NAMALWA (cell line): ENCODE measurements around the gene MPDU1.

Source experiments
- DNase-seq: peaks from one replicate; pipeline ENCODE4 v3.0.0-alpha.2; 2015; ENCODE audit warnings: low spot score

MPDU1 gene

GRCh38 chr17:7583253-7584109 lies at the start of gene MPDU1:
TSS of gene MPDU1 (plus strand) at chr17:7583852. CDS start at chr17:7583863, 11 bp downstream.
- DNase-seq, result peak; percentile 86

DNA sequence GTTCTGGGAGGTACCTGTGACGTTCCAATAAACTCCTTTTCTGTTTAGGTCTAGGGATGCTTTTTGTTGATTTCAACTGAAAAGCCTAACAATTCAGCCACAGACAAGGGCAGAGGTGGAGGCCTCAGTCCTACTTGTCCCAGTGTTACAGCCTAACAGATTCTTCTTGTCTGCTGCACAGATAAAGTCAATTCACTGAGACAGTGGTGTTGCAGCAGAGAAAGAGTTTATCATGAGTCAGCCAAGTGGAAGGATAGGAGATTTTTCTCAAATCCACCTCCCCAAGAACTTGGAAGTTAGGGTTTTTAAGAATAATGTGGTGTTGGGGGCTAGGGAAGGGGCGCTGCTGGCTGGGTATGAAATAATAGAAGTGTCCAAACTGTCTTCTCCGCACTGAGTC lies 45.6 kb upstream of the MPDU1 start:
- no peak for DNase-seq

DNA sequence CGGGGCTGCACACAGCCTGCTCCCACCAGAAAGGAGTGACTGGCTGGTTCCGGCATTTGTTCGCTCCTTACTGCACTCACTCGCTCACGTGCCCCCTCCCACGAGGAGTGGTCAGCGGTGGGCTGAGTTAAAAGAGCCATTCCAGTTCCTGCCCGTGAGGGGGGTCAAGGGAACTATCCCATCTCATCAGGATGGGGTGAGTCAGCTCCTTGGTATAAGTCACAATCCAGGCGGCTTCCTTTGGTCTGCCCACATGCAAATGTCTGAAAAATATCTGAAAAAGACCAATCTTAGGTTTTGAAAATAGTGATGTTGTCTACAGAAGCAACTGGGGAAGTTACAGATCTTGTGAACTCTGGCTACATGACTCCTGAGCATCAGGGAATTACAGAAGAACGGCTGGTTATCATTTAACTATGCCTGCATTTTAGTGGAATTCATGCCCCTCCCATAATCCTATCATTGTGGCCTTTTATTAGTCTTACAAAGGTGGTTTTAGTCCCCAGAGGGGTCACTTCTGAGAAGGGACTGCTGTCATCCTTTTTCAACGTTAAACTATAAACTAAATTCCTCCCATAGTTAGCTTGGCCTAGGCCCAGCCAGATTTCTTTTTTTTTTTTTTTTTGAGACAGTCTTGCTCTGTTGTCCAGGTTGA lies 44.6 kb upstream of the MPDU1 start:
- DNase-seq, result no peak

DNA sequence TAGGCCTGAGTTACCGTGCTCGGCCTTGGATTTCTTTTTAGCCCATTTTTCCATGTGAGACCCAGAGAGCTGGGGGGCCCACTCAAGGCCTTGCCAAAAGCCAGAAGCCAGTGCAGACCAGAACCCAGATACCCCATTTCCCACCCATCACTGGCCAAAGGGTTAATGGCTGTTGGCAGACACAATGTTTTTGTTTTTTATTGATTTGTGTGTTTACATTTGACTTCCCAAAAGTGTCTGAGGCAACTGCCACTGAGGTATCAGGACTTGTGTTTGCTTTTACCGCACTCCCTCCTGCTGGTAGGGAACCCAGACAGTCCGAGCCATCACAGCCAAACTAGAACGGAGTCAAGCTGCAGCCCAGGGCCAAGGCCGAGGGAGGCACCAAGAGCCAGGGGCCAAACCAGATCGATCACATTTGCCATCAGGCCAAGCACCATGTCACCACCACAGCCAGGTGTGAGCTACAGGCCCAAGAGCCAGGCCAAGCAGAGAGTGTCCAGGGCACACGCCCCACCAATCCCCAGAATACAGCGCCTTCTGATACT lies 42.5 kb upstream of the MPDU1 start:
- DNase-seq, result no peak

DNA sequence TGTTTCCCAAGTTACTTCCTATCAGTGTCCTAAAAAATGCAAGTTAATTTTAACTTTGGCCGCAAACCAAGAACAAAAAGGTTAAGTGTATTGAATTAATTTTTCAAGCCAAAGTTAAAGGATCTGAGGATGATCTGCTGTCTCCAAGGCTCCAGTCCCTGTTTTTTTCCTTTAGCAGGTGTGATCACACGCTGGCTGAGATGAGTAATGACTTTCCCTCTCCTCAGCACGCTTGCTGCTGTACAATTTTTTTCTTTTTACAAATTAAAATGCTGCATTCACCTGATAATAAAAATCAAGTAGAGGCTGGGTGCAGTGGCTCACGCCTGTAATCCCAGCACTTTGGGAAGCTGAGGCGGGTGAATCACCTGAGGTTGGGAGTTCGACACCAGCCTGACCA lies 38.7 kb upstream of the MPDU1 start:
- DNase-seq, result no peak

DNA sequence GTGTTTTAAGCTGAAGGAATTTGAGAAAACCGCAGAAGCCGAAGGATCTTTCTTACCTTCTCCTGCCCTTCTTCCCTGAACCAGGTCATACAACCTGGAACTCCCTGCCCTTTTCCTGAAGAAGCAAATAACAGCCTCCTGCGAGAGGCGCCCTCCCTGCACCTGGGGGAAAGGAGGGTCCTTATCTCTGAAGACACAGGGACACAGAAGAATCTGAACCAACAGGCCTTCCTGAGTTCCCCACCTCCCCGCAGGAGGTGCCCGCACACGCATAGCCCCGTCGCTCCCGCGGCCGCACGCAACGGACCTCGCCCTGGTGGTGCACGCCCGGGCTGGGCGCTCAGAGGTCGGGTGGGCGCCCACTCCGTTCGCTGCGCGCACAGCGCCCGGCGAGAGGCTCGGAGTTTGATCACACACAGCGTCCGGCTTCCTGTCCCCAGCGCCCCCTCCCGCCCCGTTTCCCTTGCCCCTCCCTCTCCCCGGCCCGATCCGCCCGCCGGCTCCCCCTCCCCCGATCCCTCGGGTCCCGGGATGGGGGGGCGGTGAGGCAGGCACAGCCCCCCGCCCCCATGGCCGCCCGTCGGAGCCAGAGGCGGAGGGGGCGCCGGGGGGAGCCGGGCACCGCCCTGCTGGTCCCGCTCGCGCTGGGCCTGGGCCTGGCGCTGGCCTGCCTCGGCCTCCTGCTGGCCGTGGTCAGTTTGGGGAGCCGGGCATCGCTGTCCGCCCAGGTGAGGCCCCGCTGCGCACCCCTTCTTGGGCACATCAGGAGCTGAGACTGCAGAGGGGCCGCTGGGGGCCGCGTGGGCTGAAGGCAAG lies 34.9 kb upstream of the MPDU1 start, which contains the start of gene TNFSF12:
TNFSF12 (plus strand) TSS at position 474 of the 816 bp plus-strand sequence; CDS start at position 570, 96 bp downstream.
- no peak for DNase-seq

GRCh38 chr17:7549401-7550055 lies 34.1 kb upstream of the MPDU1 start:
- no peak for DNase-seq

DNA sequence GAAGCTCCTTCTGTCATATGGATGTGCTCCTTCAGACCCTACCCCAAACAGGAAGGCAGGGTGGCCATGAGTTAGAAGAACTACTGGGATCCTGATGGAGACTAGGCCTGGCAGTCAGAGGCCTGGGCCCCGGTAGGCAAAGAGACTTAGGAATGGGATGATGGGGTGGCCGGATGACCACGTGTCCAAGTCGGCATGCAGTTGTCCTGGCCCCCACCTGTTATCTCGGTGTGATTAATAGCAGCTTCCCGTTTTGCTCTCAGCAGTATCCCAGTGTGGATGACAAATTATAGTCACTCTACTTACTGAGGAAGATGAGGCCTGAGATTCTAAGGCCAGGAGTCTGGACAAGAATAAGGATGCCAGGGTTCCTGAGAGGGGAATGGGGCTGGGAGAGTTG lies 33.3 kb upstream of the MPDU1 start:
- no peak for DNase-seq

DNA sequence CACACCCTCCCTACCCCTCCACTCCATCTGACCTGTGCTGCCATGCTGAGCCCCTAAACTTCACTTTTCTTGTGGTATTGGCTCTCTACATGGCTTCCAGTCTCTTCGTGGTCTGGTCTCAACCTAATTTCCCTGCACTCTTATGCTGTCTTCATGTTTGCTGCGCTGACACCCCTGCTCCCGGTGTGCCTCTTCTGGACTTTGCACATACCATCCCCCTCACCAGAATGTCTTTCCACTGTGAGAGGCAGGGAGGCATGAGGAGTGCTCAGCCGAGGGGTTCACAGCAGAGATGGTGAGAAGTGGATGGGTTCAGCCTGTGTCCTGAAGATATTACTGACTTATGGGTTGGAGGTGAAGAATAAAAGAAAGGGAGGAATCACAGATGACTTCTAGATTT lies 32.3 kb upstream of the MPDU1 start:
- DNase-seq, result no peak

- no peak for DNase-seq
Measured at GRCh38 chr17:7552621-7553051, 31.0 kb upstream of the MPDU1 start.

DNA sequence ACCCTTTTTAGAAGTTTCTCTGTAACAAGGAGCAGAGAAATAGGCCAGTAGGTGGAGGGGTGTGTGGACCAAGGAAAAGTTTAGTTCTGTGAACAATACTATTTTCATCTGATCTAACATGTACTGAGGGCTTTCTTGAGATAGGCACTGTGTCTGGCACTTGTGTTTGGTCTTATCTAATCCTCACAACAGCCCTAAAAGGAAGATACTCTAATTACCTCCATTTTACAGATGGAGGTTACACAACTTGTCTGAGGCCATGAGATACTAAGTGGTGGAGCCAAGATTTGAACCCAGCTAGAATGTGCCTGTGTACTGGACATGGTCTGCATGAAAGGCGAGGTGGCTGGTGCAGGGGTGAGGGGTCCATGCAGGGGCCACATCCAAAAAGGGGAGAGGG lies 30.3 kb upstream of the MPDU1 start:
- DNase-seq, result no peak

DNA sequence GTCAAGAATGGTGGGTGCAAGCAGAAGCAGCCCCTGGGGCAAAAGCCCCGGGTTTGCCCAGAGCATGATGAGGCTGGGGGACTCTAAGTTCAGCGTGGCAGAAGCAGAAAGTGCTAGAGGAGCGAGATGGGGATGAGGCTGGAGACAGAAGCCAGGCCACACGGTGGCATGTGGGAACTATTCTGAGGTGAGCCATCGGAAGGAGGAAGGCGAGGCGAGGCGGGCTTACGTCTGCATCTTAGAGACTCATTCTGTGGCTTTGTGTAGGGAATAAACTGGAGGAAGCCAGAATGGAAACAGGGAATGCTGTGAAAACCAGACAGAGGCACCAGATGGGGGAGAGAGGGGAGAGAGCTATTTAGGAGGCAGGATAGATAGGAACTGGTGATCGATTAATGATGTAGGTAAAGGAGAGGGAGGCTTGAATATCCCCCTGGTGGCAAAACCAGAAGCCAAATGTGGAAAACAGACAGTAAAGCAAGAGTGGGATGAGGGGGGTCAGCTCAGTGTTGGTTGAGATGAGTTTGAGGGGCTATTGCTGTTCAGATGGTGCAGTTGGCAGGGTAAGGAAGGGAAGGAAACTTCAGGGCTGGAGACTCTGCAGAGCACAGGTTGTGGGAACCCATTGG lies 28.2 kb upstream of the MPDU1 start:
- peak; percentile 13 for DNase-seq

GRCh38 chr17:7556627-7557026 lies 27.0 kb upstream of the MPDU1 start:
- no peak for DNase-seq

DNA sequence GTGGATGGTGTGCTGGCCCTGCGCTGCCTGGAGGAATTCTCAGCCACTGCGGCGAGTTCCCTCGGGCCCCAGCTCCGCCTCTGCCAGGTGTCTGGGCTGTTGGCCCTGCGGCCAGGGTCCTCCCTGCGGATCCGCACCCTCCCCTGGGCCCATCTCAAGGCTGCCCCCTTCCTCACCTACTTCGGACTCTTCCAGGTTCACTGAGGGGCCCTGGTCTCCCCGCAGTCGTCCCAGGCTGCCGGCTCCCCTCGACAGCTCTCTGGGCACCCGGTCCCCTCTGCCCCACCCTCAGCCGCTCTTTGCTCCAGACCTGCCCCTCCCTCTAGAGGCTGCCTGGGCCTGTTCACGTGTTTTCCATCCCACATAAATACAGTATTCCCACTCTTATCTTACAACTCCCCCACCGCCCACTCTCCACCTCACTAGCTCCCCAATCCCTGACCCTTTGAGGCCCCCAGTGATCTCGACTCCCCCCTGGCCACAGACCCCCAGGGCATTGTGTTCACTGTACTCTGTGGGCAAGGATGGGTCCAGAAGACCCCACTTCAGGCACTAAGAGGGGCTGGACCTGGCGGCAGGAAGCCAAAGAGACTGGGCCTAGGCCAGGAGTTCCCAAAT lies 26.4 kb upstream of the MPDU1 start:
- DNase-seq, result no peak

DNA sequence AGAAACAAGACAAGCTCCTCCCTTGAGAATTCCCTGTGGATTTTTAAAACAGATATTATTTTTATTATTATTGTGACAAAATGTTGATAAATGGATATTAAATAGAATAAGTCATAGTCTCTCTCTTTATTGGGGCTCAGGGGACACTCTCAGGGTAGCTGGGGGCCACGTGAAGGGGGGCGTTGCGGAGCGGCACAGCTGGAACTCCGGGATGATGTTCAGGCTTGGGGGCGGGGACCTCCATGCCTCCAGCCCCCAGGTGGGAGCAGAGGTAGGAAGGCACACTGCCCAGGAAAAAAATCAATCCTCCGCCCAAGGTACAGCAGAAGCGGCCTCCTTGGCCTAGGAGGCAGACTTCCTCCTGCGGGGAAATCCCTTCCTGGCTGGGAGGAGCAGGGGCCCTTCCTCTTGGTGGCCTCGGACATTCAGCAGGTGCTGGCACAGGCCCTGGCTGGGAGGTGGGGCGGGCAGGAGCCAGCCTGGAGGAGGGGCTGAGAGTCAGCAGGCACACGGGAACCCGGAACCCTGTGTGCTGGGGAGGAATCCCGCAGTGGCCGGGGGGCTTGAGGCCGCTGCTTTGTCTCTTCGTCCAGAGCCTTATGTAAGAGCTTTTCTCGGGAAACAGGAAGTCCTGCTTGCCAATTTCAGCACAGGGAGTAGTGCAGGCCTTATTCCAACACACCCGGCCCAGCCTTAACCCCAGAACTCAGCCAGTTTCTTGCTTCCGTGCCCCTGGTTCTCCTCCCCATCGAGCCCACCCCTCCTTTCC lies 25.7 kb upstream of the MPDU1 start:
- no peak for DNase-seq

GRCh38 chr17:7558544-7559319 lies 24.9 kb upstream of the MPDU1 start, which contains the start of gene TNFSF13:
TSS of gene TNFSF13 (plus strand) at chr17:7558750. CDS start at chr17:7559040, 290 bp downstream.
- no peak for DNase-seq

DNA sequence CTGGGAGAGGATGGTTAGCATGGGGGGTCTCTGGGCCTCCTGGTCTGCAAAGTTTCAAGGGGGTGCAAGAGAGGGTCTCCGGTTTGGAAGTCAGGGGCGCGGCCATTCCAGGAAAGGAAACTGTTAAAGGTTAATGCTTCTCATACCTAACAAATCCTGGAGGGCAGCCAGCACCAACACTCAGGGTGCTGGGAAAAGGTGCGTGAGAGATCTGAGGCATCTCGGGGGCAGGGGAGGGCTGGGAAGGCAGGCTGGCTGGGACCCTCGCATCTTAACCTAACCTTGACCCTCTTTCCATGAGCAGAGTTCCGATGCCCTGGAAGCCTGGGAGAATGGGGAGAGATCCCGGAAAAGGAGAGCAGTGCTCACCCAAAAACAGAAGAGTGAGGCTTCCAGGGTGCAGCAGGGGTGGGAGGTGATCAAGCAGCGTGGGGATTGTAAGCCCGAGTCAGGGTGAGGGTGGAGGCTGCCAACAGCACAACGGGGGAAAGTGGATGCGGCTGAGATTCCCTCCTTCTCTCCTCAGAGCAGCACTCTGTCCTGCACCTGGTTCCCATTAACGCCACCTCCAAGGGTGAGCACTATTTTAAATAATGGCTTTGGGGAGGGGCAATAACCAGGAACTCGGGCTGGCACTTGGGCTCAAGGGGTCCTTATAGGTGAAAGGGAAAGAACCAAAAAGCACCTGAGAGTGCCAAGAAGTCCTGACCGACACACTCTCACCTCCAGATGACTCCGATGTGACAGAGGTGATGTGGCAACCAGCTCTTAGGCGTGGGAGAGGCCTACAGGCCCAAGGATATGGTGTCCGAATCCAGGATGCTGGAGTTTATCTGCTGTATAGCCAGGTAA lies 24.1 kb upstream of the MPDU1 start:
- DNase-seq, result no peak
